Activated B cell treated with CpG ODN at 0.5 μM for 24 hours (primary cell): Measurements from ENCODE around the gene IL12RB1. TPM values are rescaled to one million over a fixed set of nuclear protein-coding genes. Genes with fewer than 3 reads are reported as not detected.
A peak's percentile ranks its signal among the peaks of the same experiment; 100 is the strongest.
"Not testable (repeated sequence)": the region's sequence is repeated elsewhere in the genome, so short reads cannot be mapped to it uniquely, and the experiment has no call there.

Source experiments
- ATAC-seq: fragments of 200-7000 bp; cut with Tn5 transposase; one replicate; pipeline ENCODE4 v1.10.0; 2021; ENCODE audit warnings: low read depth, mild to moderate bottlenecking, moderate library complexity
- CTCF ChIA-PET: fragments of 350-600 bp; sonication (Branson Sonifier 250); formaldehyde crosslinking; loops from one replicate; lab custom pipeline; 2021; ENCODE audit warnings: antibody characterized with exemption; lab: Charles Lee
- POLR2A ChIA-PET: fragments of 350-600 bp; sonication (Branson Sonifier 250); formaldehyde crosslinking; loops from one replicate; lab custom pipeline; 2021; ENCODE audit warnings: antibody characterized with exemption; lab: Charles Lee
- DNase-seq: peaks from one replicate; pipeline ENCODE4 v3.0.0; 2022
- H3K27ac Mint-ChIP-seq: one replicate; pipeline ENCODE4 v1.8.0; 2020; ENCODE audit warnings: mixed read lengths
- H3K27me3 Mint-ChIP-seq: one replicate; pipeline ENCODE4 v1.8.0; 2021; ENCODE audit warnings: mixed read lengths
- H3K36me3 Mint-ChIP-seq: one replicate; pipeline ENCODE4 v1.8.0; 2021; ENCODE audit warnings: low read depth, mixed read lengths
- H3K4me1 Mint-ChIP-seq: one replicate; pipeline ENCODE4 v1.8.0; 2021; ENCODE audit warnings: mixed read lengths
- H3K4me3 Mint-ChIP-seq: one replicate; pipeline ENCODE4 v1.8.0; 2020; ENCODE audit warnings: mild to moderate bottlenecking, mixed read lengths
- H3K9me3 Mint-ChIP-seq: one replicate; pipeline ENCODE4 v1.8.0; 2020; ENCODE audit warnings: mixed read lengths
- intact Hi-C: fragments of 100-400 bp; cut with micrococcal nuclease; formaldehyde crosslinking; loops from one replicate; pipeline ENCODE4 v1.15.1; 2024
- total RNA-seq: library from RNA; stranded (reverse); gene quantifications from 2 replicates; pipeline ENCODE4 v1.2.3, GENCODE V29; 2022
- TF ChIP-seq, protein P1 (sequence below): fragments of 200-600 bp; IDR thresholded peaks from one replicate; pipeline ENCODE4 v1.8.0; 2022; ENCODE audit warnings: antibody characterized with exemption, mild to moderate bottlenecking

Gene IL12RB1
- total RNA-seq, 1 donor from 2014 or later, result 20.9 TPM

DNA sequence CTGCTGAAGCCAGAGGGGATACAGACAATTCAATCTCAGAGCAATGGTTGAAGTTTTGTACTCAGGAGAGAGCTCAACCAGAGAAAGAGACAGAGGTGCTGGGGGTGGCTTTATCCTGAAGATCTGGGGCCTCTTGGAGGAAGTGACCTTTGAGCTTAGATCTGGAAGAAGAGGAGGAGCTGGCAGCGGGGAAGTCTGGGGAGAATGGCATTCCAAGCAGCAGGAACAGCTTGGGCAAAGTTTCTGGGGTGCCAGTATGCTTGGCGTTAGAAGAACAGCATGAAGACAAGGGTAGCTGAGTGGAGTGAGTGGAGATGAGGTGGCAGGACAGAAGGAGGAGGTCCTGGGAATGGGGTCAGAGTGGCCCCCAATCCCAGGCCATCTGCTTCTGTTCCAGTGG is 22.2 kb upstream of the IL12RB1 start:
- H3K27me3 Mint-ChIP-seq, result no peaks in the 10 kb centered on the region
- ChIA-PET CTCF (interaction anchor here (0.8 to 3.8 kb wide), 6 partner anchors 11 to 143 kb away, joined by 3 to 18 read pairs (median 3); partner anchors contain the start of genes IL12RB1 and MAST3), POLR2A (interaction anchor here (0.5 to 9.7 kb wide), 17 partner anchors 9 to 1555 kb away, joined by 3 to 146 read pairs (median 5); partner anchors contain the start of genes ARRDC2, ATP13A1, IL12RB1 and MAST3)
- no peak for ATAC-seq
- peak overlapping the region; percentile 78 for H3K4me3 Mint-ChIP-seq
- peaks cover 64% of the 10 kb centered on the region for H3K4me1 Mint-ChIP-seq
- H3K36me3 Mint-ChIP-seq, result peaks cover 28% of the 10 kb centered on the region
- DNase-seq, result no peak
- intact Hi-C loops, result loop anchor here (1.0 to 10.0 kb wide), 2 partner anchors 102 to 306 kb away; partner anchors contain the start of gene SSBP4
- no peaks in the 10 kb centered on the region for H3K9me3 Mint-ChIP-seq
- TF ChIP-seq, protein P1, sequence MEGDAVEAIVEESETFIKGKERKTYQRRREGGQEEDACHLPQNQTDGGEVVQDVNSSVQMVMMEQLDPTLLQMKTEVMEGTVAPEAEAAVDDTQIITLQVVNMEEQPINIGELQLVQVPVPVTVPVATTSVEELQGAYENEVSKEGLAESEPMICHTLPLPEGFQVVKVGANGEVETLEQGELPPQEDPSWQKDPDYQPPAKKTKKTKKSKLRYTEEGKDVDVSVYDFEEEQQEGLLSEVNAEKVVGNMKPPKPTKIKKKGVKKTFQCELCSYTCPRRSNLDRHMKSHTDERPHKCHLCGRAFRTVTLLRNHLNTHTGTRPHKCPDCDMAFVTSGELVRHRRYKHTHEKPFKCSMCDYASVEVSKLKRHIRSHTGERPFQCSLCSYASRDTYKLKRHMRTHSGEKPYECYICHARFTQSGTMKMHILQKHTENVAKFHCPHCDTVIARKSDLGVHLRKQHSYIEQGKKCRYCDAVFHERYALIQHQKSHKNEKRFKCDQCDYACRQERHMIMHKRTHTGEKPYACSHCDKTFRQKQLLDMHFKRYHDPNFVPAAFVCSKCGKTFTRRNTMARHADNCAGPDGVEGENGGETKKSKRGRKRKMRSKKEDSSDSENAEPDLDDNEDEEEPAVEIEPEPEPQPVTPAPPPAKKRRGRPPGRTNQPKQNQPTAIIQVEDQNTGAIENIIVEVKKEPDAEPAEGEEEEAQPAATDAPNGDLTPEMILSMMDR, result no peak
- H3K27ac Mint-ChIP-seq, result peak overlapping the region; percentile 83

DNA sequence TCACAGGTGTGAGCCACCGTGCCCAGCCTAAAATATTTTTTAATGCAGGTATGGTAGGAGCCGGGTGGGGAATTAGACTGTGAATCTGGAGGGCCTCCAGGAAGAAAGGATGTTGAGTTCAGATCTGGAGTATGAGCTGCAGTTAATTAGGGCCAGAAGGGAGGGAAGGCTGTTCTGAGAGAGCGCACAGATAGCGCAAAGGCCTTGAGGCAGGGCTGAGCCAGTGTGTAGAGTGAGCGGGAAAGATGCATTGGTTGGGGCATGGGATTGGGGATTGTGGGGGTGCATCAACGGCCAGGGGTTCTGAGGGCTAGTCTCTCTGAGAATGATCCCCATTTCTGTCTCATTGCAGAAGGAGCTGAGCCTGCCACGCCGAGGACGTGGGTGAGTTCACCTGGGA is 20.5 kb upstream of the IL12RB1 start:
- intact Hi-C loops, result loop anchor here (1.0 to 10.0 kb wide), 3 partner anchors 8 to 308 kb away; partner anchors contain the start of gene SSBP4
- H3K4me3 Mint-ChIP-seq, result peak overlapping the region; percentile 78
- ATAC-seq, result no peak

DNA sequence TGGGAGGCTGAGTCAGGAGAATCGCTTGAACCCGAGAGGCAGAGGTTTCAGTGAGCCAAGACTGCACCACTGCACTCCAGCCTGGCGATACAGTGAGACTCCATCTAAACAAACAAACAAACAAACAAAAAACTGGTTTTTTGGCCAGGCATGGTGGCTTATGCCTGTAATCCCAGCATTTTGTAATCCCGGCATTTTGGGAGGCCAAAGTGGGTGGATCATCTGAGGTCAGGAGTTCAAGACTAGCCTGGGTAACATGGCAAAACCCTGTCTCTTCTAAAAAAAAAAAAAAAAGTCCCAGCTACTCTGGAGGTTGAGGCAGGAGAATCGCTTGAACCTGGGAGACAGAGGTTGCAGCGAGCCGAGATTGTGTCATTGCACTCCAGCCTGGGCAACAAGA is 18.5 kb upstream of the IL12RB1 start:
- not testable (repeated sequence) for ATAC-seq, H3K4me3 Mint-ChIP-seq

More for the DNA sequence above, 20.5 kb upstream of the IL12RB1 start:
- no peak for DNase-seq
- H3K36me3 Mint-ChIP-seq, result peaks cover 23% of the 10 kb centered on the region
- TF ChIP-seq, protein P1, result no peak
- ChIA-PET CTCF (interaction anchor here (1.0 kb wide), 1 partner anchor 54 kb away, joined by 3 read pairs; no protein-coding TSS in a partner anchor), POLR2A (interaction anchor here (0.6 to 9.7 kb wide), 7 partner anchors 9 to 105 kb away, joined by 3 to 146 read pairs (median 8); partner anchors contain the start of genes ARRDC2, IL12RB1, MAST3 and MPV17L2)
- H3K9me3 Mint-ChIP-seq, result no peaks in the 10 kb centered on the region
- peaks cover 71% of the 10 kb centered on the region for H3K4me1 Mint-ChIP-seq
- no peaks in the 10 kb centered on the region for H3K27me3 Mint-ChIP-seq
- H3K27ac Mint-ChIP-seq, result peak overlapping the region; percentile 83

DNA sequence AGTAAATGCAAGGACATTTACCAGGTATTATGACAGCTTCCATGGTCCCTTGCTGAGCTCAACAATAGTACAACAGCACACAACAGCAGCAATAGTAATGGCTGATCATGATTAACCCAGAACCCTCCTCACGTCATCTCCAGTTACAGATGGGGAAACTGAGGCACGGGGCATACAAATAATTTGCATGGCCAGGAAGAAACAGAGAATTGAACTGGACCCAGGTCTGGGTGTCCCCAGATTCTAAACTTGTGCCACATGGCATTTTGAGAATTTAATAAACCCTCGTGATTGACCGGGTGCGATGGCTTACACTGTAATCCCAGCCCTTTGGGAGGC is 18.0 kb upstream of the IL12RB1 start:
- TF ChIP-seq, protein P1, result no peak
- peaks cover 77% of the 10 kb centered on the region for H3K4me1 Mint-ChIP-seq
- H3K9me3 Mint-ChIP-seq, result no peaks in the 10 kb centered on the region
- ATAC-seq, result no peak
- H3K27me3 Mint-ChIP-seq, result no peaks in the 10 kb centered on the region
- intact Hi-C loops, result loop anchor here (10.0 kb wide), 1 partner anchor 310 kb away; the partner anchor contains the start of gene SSBP4
- peak overlapping the region; percentile 82 for H3K27ac Mint-ChIP-seq
- no peak for DNase-seq
- peaks cover 27% of the 10 kb centered on the region for H3K36me3 Mint-ChIP-seq
- CTCF ChIA-PET, result interaction anchor here (1.0 kb wide), 1 partner anchor 9 kb away, joined by 5 read pairs; no protein-coding TSS in a partner anchor
- peak overlapping the region; percentile 81 for H3K4me3 Mint-ChIP-seq
- POLR2A ChIA-PET, result interaction anchor here (0.6 to 9.7 kb wide), 12 partner anchors 8 to 148 kb away, joined by 3 to 146 read pairs (median 4); partner anchors contain the start of genes ARRDC2 and IL12RB1

More for the DNA sequence above, 18.5 kb upstream of the IL12RB1 start:
- CTCF ChIA-PET, H3K27me3 Mint-ChIP-seq, DNase-seq, H3K9me3 Mint-ChIP-seq: not testable (repeated sequence)
- Mint-ChIP-seq H3K36me3 (peaks cover 25% of the 10 kb centered on the region), H3K27ac (peak overlapping the region; percentile 82), H3K4me1 (peaks cover 72% of the 10 kb centered on the region)
- intact Hi-C loops, result loop anchor here (10.0 kb wide), 1 partner anchor 310 kb away; the partner anchor contains the start of gene SSBP4
- POLR2A ChIA-PET, result interaction anchor here (0.5 to 9.7 kb wide), 5 partner anchors 8 to 160 kb away, joined by 3 to 146 read pairs (median 4); partner anchors contain the start of gene IL12RB1

DNA sequence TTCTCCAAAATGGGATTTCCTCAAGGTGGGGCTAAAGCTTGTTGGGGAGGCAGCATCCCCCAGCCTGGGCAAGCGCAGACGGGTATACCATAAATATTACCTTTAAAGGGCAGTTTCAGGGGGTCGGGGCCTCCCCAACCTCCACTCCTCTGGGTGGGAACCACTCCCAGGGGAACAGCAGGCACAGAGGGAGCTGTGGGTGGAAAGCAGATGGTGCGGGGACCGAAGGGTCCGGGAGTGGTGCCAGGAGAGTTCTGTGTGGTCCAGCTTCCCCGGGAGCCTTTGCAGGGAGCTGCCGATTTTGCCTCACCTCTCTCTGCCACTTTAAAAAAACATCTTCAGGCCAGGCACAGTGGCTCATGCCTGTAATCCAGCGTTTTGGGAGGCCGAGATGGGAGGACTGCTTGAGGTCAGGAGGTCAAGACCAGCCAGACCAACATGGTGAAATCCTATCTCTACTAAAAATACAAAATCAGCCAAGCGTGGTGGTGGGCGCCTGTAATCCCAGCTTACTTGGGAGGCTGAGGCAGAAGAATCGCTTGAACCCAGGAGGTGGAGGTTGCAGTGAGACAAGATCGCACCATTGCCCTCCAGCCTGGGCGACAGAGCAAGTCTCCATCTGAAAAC is 16.3 kb upstream of the IL12RB1 start:
- POLR2A ChIA-PET, result interaction anchor here (1.3 to 9.7 kb wide), 3 partner anchors 13 to 89 kb away, joined by 3 to 146 read pairs (median 5); partner anchors contain the start of gene IL12RB1
- intact Hi-C loops, result loop anchor here (10.0 kb wide), 1 partner anchor 312 kb away; the partner anchor contains the start of gene SSBP4

More for the DNA sequence above, 16.3 kb upstream of the IL12RB1 start:
- no peak for DNase-seq
- peak overlapping the region; percentile 82 for H3K27ac Mint-ChIP-seq
- no peaks in the 10 kb centered on the region for H3K27me3 Mint-ChIP-seq
- CTCF ChIA-PET, result no interaction called here
- H3K9me3 Mint-ChIP-seq, result no peaks in the 10 kb centered on the region
- peaks cover 77% of the 10 kb centered on the region for H3K4me1 Mint-ChIP-seq
- H3K36me3 Mint-ChIP-seq, result peaks cover 34% of the 10 kb centered on the region
- H3K4me3 Mint-ChIP-seq, result no peak overlapping the region
- no peak for ATAC-seq
- TF ChIP-seq, protein P1, result no peak
